Measurements from ENCODE around the gene UBE2C. TPM values are rescaled to one million over a fixed set of nuclear protein-coding genes. Genes with fewer than 3 reads are reported as not detected.

UBE2C gene
- total RNA-seq, 1 donor from 2014 or later: 3.5 TPM

DNA sequence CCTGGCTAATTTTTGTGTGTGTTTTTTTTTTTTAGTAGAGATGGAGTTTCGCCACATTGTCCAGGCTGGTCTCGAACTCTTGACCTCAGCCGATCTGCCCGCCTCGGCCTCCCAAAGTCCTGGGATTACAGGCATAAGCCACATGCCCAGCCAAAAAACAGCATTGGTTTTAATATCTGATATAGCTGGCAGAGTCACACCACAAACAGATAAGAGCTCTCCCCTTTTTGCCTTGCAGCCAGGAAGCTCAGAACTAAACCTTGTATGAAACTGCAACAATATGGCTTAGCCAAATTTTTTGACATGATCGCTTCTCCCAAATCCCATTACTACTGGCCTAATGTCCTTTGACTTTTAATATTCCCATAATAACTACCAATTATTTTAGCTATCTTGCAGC lies 39.9 kb downstream of the UBE2C start:
- peaks cover 45% of the 10 kb centered on the region for H3K36me3 ChIP-seq
- peaks cover 18% of the 10 kb centered on the region for H3K4me1 ChIP-seq
- H3K27ac ChIP-seq: no peak overlapping the region
- TF ChIP-seq, protein P1, sequence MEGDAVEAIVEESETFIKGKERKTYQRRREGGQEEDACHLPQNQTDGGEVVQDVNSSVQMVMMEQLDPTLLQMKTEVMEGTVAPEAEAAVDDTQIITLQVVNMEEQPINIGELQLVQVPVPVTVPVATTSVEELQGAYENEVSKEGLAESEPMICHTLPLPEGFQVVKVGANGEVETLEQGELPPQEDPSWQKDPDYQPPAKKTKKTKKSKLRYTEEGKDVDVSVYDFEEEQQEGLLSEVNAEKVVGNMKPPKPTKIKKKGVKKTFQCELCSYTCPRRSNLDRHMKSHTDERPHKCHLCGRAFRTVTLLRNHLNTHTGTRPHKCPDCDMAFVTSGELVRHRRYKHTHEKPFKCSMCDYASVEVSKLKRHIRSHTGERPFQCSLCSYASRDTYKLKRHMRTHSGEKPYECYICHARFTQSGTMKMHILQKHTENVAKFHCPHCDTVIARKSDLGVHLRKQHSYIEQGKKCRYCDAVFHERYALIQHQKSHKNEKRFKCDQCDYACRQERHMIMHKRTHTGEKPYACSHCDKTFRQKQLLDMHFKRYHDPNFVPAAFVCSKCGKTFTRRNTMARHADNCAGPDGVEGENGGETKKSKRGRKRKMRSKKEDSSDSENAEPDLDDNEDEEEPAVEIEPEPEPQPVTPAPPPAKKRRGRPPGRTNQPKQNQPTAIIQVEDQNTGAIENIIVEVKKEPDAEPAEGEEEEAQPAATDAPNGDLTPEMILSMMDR (IDR thresholded peaks at IDR 0.05): no peak
- no peak for DNase-seq
- no peaks in the 10 kb centered on the region for H3K9me3 ChIP-seq
- ATAC-seq: no peak
- intact Hi-C loops (cut with DNase I): no loop called here
- no peak overlapping the region for H3K4me3 ChIP-seq
- no peaks in the 10 kb centered on the region for H3K27me3 ChIP-seq (ENCODE audit: low read depth)

DNA sequence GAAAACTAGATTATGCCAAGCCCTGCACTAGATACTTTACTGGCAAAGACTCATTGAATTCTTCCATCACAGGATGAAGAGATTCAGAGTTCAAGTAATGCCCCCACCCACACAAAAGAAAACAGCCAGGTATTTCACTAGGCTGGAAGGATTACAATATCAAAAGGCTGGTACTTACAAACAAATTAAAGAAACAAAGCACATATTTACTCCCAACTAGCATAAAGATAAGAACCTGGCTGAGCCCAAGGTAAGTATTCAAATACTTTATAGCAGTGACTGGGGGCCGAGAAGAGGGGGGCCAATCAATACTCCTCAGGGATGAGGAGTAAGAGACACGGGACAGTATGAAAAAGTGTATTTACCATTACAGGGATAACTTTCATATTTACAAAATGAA lies 41.0 kb downstream of the UBE2C start:
- H3K4me1 ChIP-seq: peaks cover 25% of the 10 kb centered on the region
- intact Hi-C loops (cut with DNase I): no loop called here
- DNase-seq (no peak), ATAC-seq (no peak)
- H3K27me3 ChIP-seq (ENCODE audit: low read depth): no peaks in the 10 kb centered on the region
- no peak overlapping the region for H3K27ac ChIP-seq
- no peaks in the 10 kb centered on the region for H3K9me3 ChIP-seq
- H3K36me3 ChIP-seq: peaks cover 33% of the 10 kb centered on the region
- H3K4me3 ChIP-seq: no peak overlapping the region
- TF ChIP-seq, protein P1 (IDR thresholded peaks at IDR 0.05): no peak

DNA sequence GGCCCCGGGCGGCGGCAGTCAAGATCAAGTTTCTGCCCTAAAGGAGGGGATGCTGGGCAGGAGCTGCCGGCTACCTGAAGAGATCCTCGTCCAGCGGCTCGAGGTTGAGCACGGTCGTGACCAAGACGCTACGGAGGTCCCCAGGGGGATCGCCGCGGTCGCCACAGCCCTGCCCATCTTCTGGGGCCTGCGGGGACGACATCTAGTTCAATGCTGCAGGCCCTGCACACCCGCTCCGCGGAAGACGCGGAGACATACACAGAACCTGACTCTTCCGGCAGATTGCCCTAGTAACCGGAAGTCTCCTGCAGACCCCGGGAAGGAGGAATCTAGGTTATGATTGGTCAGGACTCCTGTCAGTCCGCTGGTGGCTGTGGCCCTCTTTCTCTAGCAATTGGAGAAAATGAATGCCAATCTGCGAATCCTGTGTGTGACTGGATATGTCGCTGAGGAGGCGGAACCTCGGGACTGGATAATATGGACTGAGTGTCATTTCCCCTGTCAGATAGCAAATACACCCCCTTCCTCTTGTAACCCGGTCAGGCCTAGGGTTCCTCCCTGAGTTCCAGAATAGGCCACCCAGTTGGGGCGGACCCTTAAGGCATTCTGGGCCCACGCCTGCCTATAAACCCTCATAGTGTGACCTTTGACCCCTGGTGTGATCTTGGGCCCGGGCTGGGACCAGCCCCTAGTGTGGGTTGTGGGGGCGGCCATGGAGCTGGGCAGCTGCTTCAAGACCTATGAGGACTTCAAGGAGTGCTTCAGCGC lies 44.9 kb downstream of the UBE2C start, which contains the start of the genes ACOT8 and ZSWIM3:
Gene ACOT8, minus strand, starts transcription at position 279 of the 768 bp plus-strand sequence. Its CDS starts 77 bp downstream, at position 202.
Gene ZSWIM3, plus strand, starts transcription at position 501 of the 768 bp plus-strand sequence. Its CDS starts 212 bp downstream, at position 713.
- peaks cover 26% of the 10 kb centered on the region for H3K4me1 ChIP-seq
- H3K36me3 ChIP-seq: peaks cover 16% of the 10 kb centered on the region
- intact Hi-C loops (cut with DNase I): no loop called here
- H3K4me3 ChIP-seq: peak within 1 kb of the TSS; percentile 86
- H3K27me3 ChIP-seq (ENCODE audit: low read depth): no peaks in the 10 kb centered on the region
- H3K27ac ChIP-seq: peak within 1 kb of the TSS; percentile 85
- TF ChIP-seq, protein P1 (IDR thresholded peaks at IDR 0.05): no peak
- no peaks in the 10 kb centered on the region for H3K9me3 ChIP-seq
- ATAC-seq: peak; percentile 99
- peak; percentile 92 for DNase-seq

DNA sequence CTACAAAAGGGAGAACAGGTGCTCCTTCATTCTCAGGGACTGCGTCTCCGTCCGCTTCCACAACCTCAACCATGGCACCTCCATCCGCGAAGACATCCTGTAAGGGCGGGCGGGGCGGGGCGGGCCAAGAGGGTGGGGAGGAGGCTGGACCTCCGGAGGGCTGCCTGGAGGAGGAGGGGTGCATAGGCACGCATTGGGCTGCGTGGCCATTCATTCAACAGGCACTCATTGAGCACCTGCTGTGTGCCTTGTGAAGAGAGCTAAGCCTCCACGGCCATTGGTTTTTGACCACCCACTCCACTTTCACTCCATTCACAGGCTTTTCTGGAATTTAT lies 45.4 kb downstream of the UBE2C start:
- ATAC-seq: peak; percentile 27 to 29

DNA sequence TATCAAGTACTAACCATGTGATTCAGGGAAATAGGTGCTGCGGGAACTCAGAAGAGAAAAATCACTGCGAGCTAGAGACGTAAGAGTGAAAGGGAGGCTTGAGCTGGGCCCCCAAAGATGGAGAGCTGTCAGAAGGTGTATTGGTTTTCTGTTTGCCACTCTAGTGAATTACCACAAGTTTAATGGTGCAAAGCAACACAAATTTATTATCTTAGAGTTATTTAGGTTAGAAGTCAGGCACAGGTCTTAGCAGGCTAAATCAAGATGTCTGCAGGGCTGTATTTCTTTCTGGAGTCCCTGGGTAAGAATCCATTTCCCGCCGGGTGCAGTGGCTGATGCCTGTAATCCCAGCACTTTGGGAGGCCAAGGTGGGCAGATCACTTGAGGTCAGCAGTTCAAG lies 47.5 kb downstream of the UBE2C start:
- TF ChIP-seq, protein P1 (IDR thresholded peaks at IDR 0.05): no peak
- Histone ChIP-seq H3K9me3 (no peaks in the 10 kb centered on the region), H3K27me3 (ENCODE audit: low read depth) (no peaks in the 10 kb centered on the region), H3K27ac (no peak overlapping the region), H3K4me3 (no peak overlapping the region), H3K36me3 (peaks cover 1% of the 10 kb centered on the region), H3K4me1 (peaks cover 26% of the 10 kb centered on the region)
- intact Hi-C loops (cut with DNase I): no loop called here
- ATAC-seq (no peak), DNase-seq (no peak)

More for the DNA sequence above, 45.4 kb downstream of the UBE2C start:
- peaks cover 11% of the 10 kb centered on the region for H3K36me3 ChIP-seq
- TF ChIP-seq, protein P1 (IDR thresholded peaks at IDR 0.05): no peak
- no peaks in the 10 kb centered on the region for H3K9me3 ChIP-seq
- no peak for DNase-seq
- no peaks in the 10 kb centered on the region for H3K27me3 ChIP-seq (ENCODE audit: low read depth)
- H3K4me1 ChIP-seq: peaks cover 26% of the 10 kb centered on the region
- intact Hi-C loops (cut with DNase I): no loop called here
- peak overlapping the region; percentile 86 for H3K4me3 ChIP-seq
- peak overlapping the region; percentile 85 for H3K27ac ChIP-seq
